H9 (cell line): ENCODE data around the gene PPFIBP2. TPM values are rescaled to one million over a fixed set of nuclear protein-coding genes. Genes with fewer than 3 reads are reported as not detected.

Experiments
- DNase-seq: peaks from one replicate; pipeline ENCODE4 v3.0.0-alpha.2; 2017
- H2AFZ ChIP-seq: one replicate; pipeline ENCODE4 v1.6.1; 2013; ENCODE audit warnings: mild to moderate bottlenecking, low read length, control low read depth, moderate library complexity
- H2AK5ac ChIP-seq: 2 replicates; pipeline ENCODE4 v1.6.1; 2013; ENCODE audit warnings: low read length, control low read depth, mixed read lengths; ENCODE audit not compliant: insufficient read length
- H2BK120ac ChIP-seq: one replicate; pipeline ENCODE4 v1.6.1; 2013; ENCODE audit warnings: low read depth, mild to moderate bottlenecking, low read length, control low read depth, inconsistent platforms; ENCODE audit not compliant: poor library complexity, severe bottlenecking
- H2BK12ac ChIP-seq: 2 replicates; pipeline ENCODE4 v1.6.1; 2013; ENCODE audit warnings: low read length, control low read depth, mixed read lengths, low read depth; ENCODE audit not compliant: insufficient read length
- H2BK15ac ChIP-seq: 2 replicates; pipeline ENCODE4 v1.6.1; 2013; ENCODE audit warnings: low read depth, low read length, control low read depth
- H2BK20ac ChIP-seq: one replicate; pipeline ENCODE4 v1.6.1; 2013; ENCODE audit warnings: low read depth, mild to moderate bottlenecking, low read length, control low read depth, inconsistent platforms; ENCODE audit not compliant: poor library complexity, severe bottlenecking
- H2BK5ac ChIP-seq: 2 replicates; pipeline ENCODE4 v1.6.1; 2013; ENCODE audit warnings: low read length, control low read depth, mixed read lengths; ENCODE audit not compliant: insufficient read length
- H3K14ac ChIP-seq: 2 replicates; pipeline ENCODE4 v1.6.1; 2013; ENCODE audit warnings: low read length, control low read depth; ENCODE audit not compliant: insufficient read depth
- H3K18ac ChIP-seq: 2 replicates; pipeline ENCODE4 v1.6.1; 2013; ENCODE audit warnings: low read depth, mild to moderate bottlenecking, mixed read lengths, low read length, control low read depth; ENCODE audit not compliant: insufficient read length
- H3K23ac ChIP-seq: 2 replicates; pipeline ENCODE4 v1.6.1; 2013; ENCODE audit warnings: low read length, control low read depth, mixed read lengths, low read depth; ENCODE audit not compliant: insufficient read length
- H3K23me2 ChIP-seq: 2 replicates; pipeline ENCODE4 v1.6.1; 2013; ENCODE audit warnings: low read depth, mild to moderate bottlenecking, mixed read lengths, low read length, control low read depth; ENCODE audit not compliant: insufficient read length, poor library complexity, severe bottlenecking
- H3K27ac ChIP-seq: 2 replicates; pipeline ENCODE4 v1.5.1; 2013; ENCODE audit warnings: low read length, control low read depth, mixed read lengths, low read depth; ENCODE audit not compliant: insufficient read length
- H3K27me3 ChIP-seq: 2 replicates; pipeline ENCODE4 v1.6.1; 2013; ENCODE audit warnings: low read length, control low read depth, inconsistent platforms; ENCODE audit not compliant: insufficient read depth
- H3K4ac ChIP-seq: 2 replicates; pipeline ENCODE4 v1.6.1; 2013; ENCODE audit warnings: low read depth, mild to moderate bottlenecking, control low read depth, inconsistent platforms, low read length, moderate library complexity
- H3K4me1 ChIP-seq: 2 replicates; pipeline ENCODE4 v1.6.1; 2013; ENCODE audit warnings: low read length, control low read depth, inconsistent platforms; ENCODE audit not compliant: insufficient read depth
- H3K4me2 ChIP-seq: 2 replicates; pipeline ENCODE4 v1.6.1; 2013; ENCODE audit warnings: low read length, control low read depth, mixed read lengths; ENCODE audit not compliant: insufficient read length, insufficient read depth
- H3K56ac ChIP-seq: 2 replicates; pipeline ENCODE4 v1.6.1; 2013; ENCODE audit warnings: low read depth, mild to moderate bottlenecking, mixed read lengths, low read length, control low read depth; ENCODE audit not compliant: insufficient read length
- H3K79me1 ChIP-seq: 2 replicates; pipeline ENCODE4 v1.6.1; 2013; ENCODE audit warnings: low read depth, mild to moderate bottlenecking, moderate library complexity, low read length, control low read depth, inconsistent platforms; ENCODE audit not compliant: insufficient read depth, poor library complexity, severe bottlenecking
- H3K79me2 ChIP-seq: 2 replicates; pipeline ENCODE4 v1.6.1; 2013; ENCODE audit warnings: low read length, control low read depth, inconsistent platforms; ENCODE audit not compliant: insufficient read depth
- H3K9ac ChIP-seq: 2 replicates; pipeline ENCODE4 v1.6.1; 2013; ENCODE audit warnings: low read length, control low read depth, mixed read lengths; ENCODE audit not compliant: insufficient read length; ENCODE audit errors: extremely low read depth
- H3K9me3 ChIP-seq: one replicate; pipeline ENCODE4 v1.6.1; 2013; ENCODE audit warnings: low read depth, low read length, inconsistent platforms; ENCODE audit not compliant: control insufficient read depth
- H3T11ph ChIP-seq: one replicate; pipeline ENCODE4 v1.6.1; 2013; ENCODE audit warnings: mild to moderate bottlenecking, low read length, control low read depth, inconsistent platforms
- H4K20me1 ChIP-seq: one replicate; pipeline ENCODE4 v1.6.1; 2013; ENCODE audit not compliant: control insufficient read depth, insufficient read length, insufficient read depth
- H4K5ac ChIP-seq: 2 replicates; pipeline ENCODE4 v1.6.1; 2013; ENCODE audit warnings: low read depth, mild to moderate bottlenecking, mixed read lengths, low read length, control low read depth; ENCODE audit not compliant: insufficient read length
- H4K8ac ChIP-seq: replicated peaks from 2 replicates; pipeline ENCODE4 v1.6.1; 2013; ENCODE audit warnings: low read length, control low read depth, mixed read lengths, low read depth; ENCODE audit not compliant: insufficient read length
- H4K91ac ChIP-seq: 2 replicates; pipeline ENCODE4 v1.6.1; 2013; ENCODE audit warnings: low read depth, mild to moderate bottlenecking, moderate library complexity, mixed read lengths, low read length, control low read depth; ENCODE audit not compliant: insufficient read length
- H3K27ac Mint-ChIP-seq, 3 experiments: 2 replicates in 2 of 3; 3 replicates in 1 of 3; pipeline ENCODE4 v1.8.0; 2020 to 2021; ENCODE audit warnings: mixed read lengths in 3 of 3, mild to moderate bottlenecking in 1 of 3, moderate library complexity in 1 of 3
- H3K27me3 Mint-ChIP-seq: 2 replicates; pipeline ENCODE4 v1.8.0; 2021; ENCODE audit warnings: low read depth, mild to moderate bottlenecking, moderate library complexity, mixed read lengths
- H3K36me3 Mint-ChIP-seq, 3 experiments: 2 replicates in 2 of 3; 3 replicates in 1 of 3; pipeline ENCODE4 v1.8.0; 2020 to 2021; ENCODE audit warnings: low read depth in 3 of 3, mixed read lengths in 3 of 3; ENCODE audit not compliant: insufficient read depth in 1 of 3
- H3K4me1 Mint-ChIP-seq, 2 experiments: 2 replicates each; pipeline ENCODE4 v1.8.0; 2020; ENCODE audit warnings: mixed read lengths in 2 of 2
- H3K4me3 Mint-ChIP-seq, 2 experiments: 2 replicates in 1 of 2; 3 replicates in 1 of 2; pipeline ENCODE4 v1.8.0; 2020 to 2021; ENCODE audit warnings: mild to moderate bottlenecking in 2 of 2, mixed read lengths in 2 of 2, moderate library complexity in 1 of 2
- H3K9me3 Mint-ChIP-seq, 2 experiments: 2 replicates in 1 of 2; 3 replicates in 1 of 2; pipeline ENCODE4 v1.8.0; 2020; ENCODE audit warnings: mild to moderate bottlenecking in 2 of 2, mixed read lengths in 2 of 2, moderate library complexity in 1 of 2
- WGBS: extraction: QIAGEN DNeasy Blood & Tissue Kit; methylation state at CpG from one replicate; pipeline ENCODE4 v1.1.7; 2013; ENCODE audit warnings: missing lambda C conversion rate, low lambda C conversion rate, mixed read lengths; ENCODE audit not compliant: insufficient read length; ENCODE audit errors: extremely low coverage; 5-methylcytosine and 5-hydroxymethylcytosine counted together
- total RNA-seq: library from RNA; stranded (reverse); gene quantifications from 2 replicates; pipeline ENCODE4 v1.2.1, GENCODE V29; 2021
- TF ChIP-seq, protein P1 (sequence below): fragments of 200-600 bp; sonication (generic); conservative IDR thresholded peaks from 3 replicates; pipeline ENCODE4 v1.8.0; 2021; ENCODE audit warnings: antibody characterized with exemption, mild to moderate bottlenecking

The PPFIBP2 gene
- total RNA-seq, 1 experiment from 2014 or later, result 8.3 TPM

DNA sequence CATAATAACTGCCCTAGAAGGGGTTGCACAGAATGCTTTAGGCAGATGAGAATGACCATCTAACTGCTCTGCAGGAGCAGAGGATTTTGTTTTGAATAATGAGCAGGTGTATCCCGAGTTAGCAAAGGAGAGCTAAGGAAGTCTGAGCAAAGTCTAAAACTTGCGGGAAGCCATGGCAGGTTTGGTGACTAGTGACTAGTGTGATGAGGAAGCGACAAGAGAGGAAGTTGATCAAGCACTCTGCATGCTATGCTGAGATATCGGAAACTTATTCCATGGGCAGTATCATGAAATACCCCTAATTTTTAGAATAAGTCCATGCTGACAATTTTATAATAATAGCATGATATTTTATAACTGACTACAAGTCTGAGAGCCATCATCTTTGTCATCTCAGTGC, 15.6 kb upstream of the PPFIBP2 start:
- no peaks in the 10 kb centered on the region for H3K79me1 ChIP-seq
- no peak overlapping the region for H2BK20ac ChIP-seq
- H3K56ac ChIP-seq, result no peak overlapping the region
- no peak overlapping the region for H3K27ac ChIP-seq
- H3K79me2 ChIP-seq, result no peaks in the 10 kb centered on the region
- Mint-ChIP-seq H3K27me3 (no peaks in the 10 kb centered on the region), H3K4me1 (peaks cover 10 to 12% of the 10 kb centered on the region in 2 experiments), H3K36me3 (no peaks in the 10 kb centered on the region), H3K27ac (no peak overlapping the region), H3K9me3 (no peaks in the 10 kb centered on the region), H3K4me3 (no peak overlapping the region)
- TF ChIP-seq, protein P1, sequence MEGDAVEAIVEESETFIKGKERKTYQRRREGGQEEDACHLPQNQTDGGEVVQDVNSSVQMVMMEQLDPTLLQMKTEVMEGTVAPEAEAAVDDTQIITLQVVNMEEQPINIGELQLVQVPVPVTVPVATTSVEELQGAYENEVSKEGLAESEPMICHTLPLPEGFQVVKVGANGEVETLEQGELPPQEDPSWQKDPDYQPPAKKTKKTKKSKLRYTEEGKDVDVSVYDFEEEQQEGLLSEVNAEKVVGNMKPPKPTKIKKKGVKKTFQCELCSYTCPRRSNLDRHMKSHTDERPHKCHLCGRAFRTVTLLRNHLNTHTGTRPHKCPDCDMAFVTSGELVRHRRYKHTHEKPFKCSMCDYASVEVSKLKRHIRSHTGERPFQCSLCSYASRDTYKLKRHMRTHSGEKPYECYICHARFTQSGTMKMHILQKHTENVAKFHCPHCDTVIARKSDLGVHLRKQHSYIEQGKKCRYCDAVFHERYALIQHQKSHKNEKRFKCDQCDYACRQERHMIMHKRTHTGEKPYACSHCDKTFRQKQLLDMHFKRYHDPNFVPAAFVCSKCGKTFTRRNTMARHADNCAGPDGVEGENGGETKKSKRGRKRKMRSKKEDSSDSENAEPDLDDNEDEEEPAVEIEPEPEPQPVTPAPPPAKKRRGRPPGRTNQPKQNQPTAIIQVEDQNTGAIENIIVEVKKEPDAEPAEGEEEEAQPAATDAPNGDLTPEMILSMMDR, result no peak
- H3K4me2 ChIP-seq, result no peak overlapping the region
- H4K8ac ChIP-seq, result no peak overlapping the region
- H2AFZ ChIP-seq, result no peak overlapping the region
- H3K14ac ChIP-seq, result no peak overlapping the region
- no peaks in the 10 kb centered on the region for H3K9me3 ChIP-seq
- no peak overlapping the region for H2BK12ac ChIP-seq
- H3K23me2 ChIP-seq, result peaks cover 2% of the 10 kb centered on the region
- H2BK120ac ChIP-seq, result no peak overlapping the region
- no peaks in the 10 kb centered on the region for H3K27me3 ChIP-seq
- H2BK15ac ChIP-seq, result no peak overlapping the region
- H4K91ac ChIP-seq, result no peak overlapping the region
- H4K5ac ChIP-seq, result no peak overlapping the region
- no peaks in the 10 kb centered on the region for H4K20me1 ChIP-seq
- no peak overlapping the region for H2AK5ac ChIP-seq
- H3K9ac ChIP-seq, result no peak overlapping the region
- no CpG with 5 or more reads among the region's 4 CpGs for WGBS
- no peak overlapping the region for H3K18ac ChIP-seq
- H3K4ac ChIP-seq, result no peak overlapping the region
- no peak overlapping the region for H3T11ph ChIP-seq
- DNase-seq, result no peak
- H3K23ac ChIP-seq, result no peak overlapping the region
- no peak overlapping the region for H2BK5ac ChIP-seq
- no peaks in the 10 kb centered on the region for H3K4me1 ChIP-seq
